ENCODE measurements around the gene CASP14.

Gene CASP14

GRCh38 chr19:15028490-15028889 lies 20.8 kb upstream of the CASP14 start:
- Histone ChIP-seq H3K4me1 (no peaks in the 10 kb centered on the region), H3K9ac (no peak overlapping the region), H3K4me2 (no peak overlapping the region), H3K4me3 (no peak overlapping the region), H4K20me1 (no peaks in the 10 kb centered on the region), H3K27ac (no peak overlapping the region), H3K27me3 (no peaks in the 10 kb centered on the region), H3K9me3 (no peaks in the 10 kb centered on the region), H3K36me3 (no peaks in the 10 kb centered on the region)
- TF ChIP-seq Cebpa-rat (IDR thresholded peaks at IDR 0.05), result no peak

- no peak overlapping the region for H3K4me2 ChIP-seq
- no peak for TF ChIP-seq Cebpa-rat (IDR thresholded peaks at IDR 0.05)
- H3K27me3 ChIP-seq, result no peaks in the 10 kb centered on the region
- no peak overlapping the region for H3K27ac ChIP-seq
- H4K20me1 ChIP-seq, result no peaks in the 10 kb centered on the region
- no peaks in the 10 kb centered on the region for H3K36me3 ChIP-seq
- no peak overlapping the region for H3K4me3 ChIP-seq
- no peaks in the 10 kb centered on the region for H3K9me3 ChIP-seq
- H3K9ac ChIP-seq, result no peak overlapping the region
- H3K4me1 ChIP-seq, result no peaks in the 10 kb centered on the region
Measured at GRCh38 chr19:15031675-15032074, 17.6 kb upstream of the CASP14 start.

- TF ChIP-seq Cebpa-rat (IDR thresholded peaks at IDR 0.05), result no peak
- Histone ChIP-seq H3K4me3 (no peak overlapping the region), H3K36me3 (no peaks in the 10 kb centered on the region), H3K4me1 (no peaks in the 10 kb centered on the region), H4K20me1 (no peaks in the 10 kb centered on the region), H3K27me3 (no peaks in the 10 kb centered on the region), H3K4me2 (no peak overlapping the region), H3K9me3 (no peaks in the 10 kb centered on the region), H3K27ac (no peak overlapping the region), H3K9ac (no peak overlapping the region)
Measured at GRCh38 chr19:15035795-15036311, 13.4 kb upstream of the CASP14 start.

GRCh38 chr19:15037586-15037985 lies 11.7 kb upstream of the CASP14 start:
- no peak overlapping the region for H3K4me2 ChIP-seq
- no peak for TF ChIP-seq Cebpa-rat (IDR thresholded peaks at IDR 0.05)

GRCh38 chr19:15038294-15038693 lies 11.0 kb upstream of the CASP14 start:
- Histone ChIP-seq H3K27ac (no peak overlapping the region), H3K4me1 (no peaks in the 10 kb centered on the region), H3K4me3 (no peak overlapping the region), H4K20me1 (no peaks in the 10 kb centered on the region), H3K9ac (no peak overlapping the region), H3K4me2 (no peak overlapping the region), H3K9me3 (no peaks in the 10 kb centered on the region), H3K36me3 (no peaks in the 10 kb centered on the region), H3K27me3 (no peaks in the 10 kb centered on the region)
- TF ChIP-seq Cebpa-rat (IDR thresholded peaks at IDR 0.05), result no peak

More at GRCh38 chr19:15037586-15037985, 11.7 kb upstream of the CASP14 start:
- Histone ChIP-seq H3K4me1 (no peaks in the 10 kb centered on the region), H3K9ac (no peak overlapping the region), H3K4me3 (no peak overlapping the region), H3K27me3 (no peaks in the 10 kb centered on the region), H3K27ac (no peak overlapping the region), H3K9me3 (no peaks in the 10 kb centered on the region), H4K20me1 (no peaks in the 10 kb centered on the region), H3K36me3 (no peaks in the 10 kb centered on the region)

GRCh38 chr19:15042003-15042402 lies 7.3 kb upstream of the CASP14 start:
- Histone ChIP-seq H3K27me3 (no peaks in the 10 kb centered on the region), H3K9ac (no peak overlapping the region), H4K20me1 (no peaks in the 10 kb centered on the region), H3K4me3 (no peak overlapping the region), H3K4me1 (no peaks in the 10 kb centered on the region), H3K9me3 (no peaks in the 10 kb centered on the region), H3K36me3 (no peaks in the 10 kb centered on the region), H3K4me2 (no peak overlapping the region), H3K27ac (no peak overlapping the region)
- no peak for TF ChIP-seq Cebpa-rat (IDR thresholded peaks at IDR 0.05)

- Histone ChIP-seq H3K9ac (no peak overlapping the region), H4K20me1 (no peaks in the 10 kb centered on the region), H3K4me3 (no peak overlapping the region), H3K9me3 (no peaks in the 10 kb centered on the region), H3K27me3 (no peaks in the 10 kb centered on the region), H3K27ac (no peak overlapping the region), H3K4me1 (no peaks in the 10 kb centered on the region), H3K4me2 (no peak overlapping the region), H3K36me3 (no peaks in the 10 kb centered on the region)
- TF ChIP-seq Cebpa-rat (IDR thresholded peaks at IDR 0.05), result no peak
Measured at GRCh38 chr19:15042826-15043225, 6.5 kb upstream of the CASP14 start.

- no peak for TF ChIP-seq Cebpa-rat (IDR thresholded peaks at IDR 0.05)
- H3K27ac ChIP-seq, result no peak overlapping the region
- H3K9me3 ChIP-seq, result no peaks in the 10 kb centered on the region
- no peak overlapping the region for H3K4me3 ChIP-seq
- H3K36me3 ChIP-seq, result no peaks in the 10 kb centered on the region
- H3K9ac ChIP-seq, result no peak overlapping the region
- H3K4me2 ChIP-seq, result no peak overlapping the region
- no peaks in the 10 kb centered on the region for H3K27me3 ChIP-seq
- H4K20me1 ChIP-seq, result no peaks in the 10 kb centered on the region
- no peaks in the 10 kb centered on the region for H3K4me1 ChIP-seq
Measured at GRCh38 chr19:15045506-15045905, 3.8 kb upstream of the CASP14 start.

- H4K20me1 ChIP-seq, result no peaks in the 10 kb centered on the region
- no peak overlapping the region for H3K4me2 ChIP-seq
- no peak overlapping the region for H3K27ac ChIP-seq
- H3K36me3 ChIP-seq, result no peaks in the 10 kb centered on the region
- H3K27me3 ChIP-seq, result no peaks in the 10 kb centered on the region
- TF ChIP-seq Cebpa-rat (IDR thresholded peaks at IDR 0.05), result no peak
- H3K4me1 ChIP-seq, result no peaks in the 10 kb centered on the region
- no peak overlapping the region for H3K4me3 ChIP-seq
- no peaks in the 10 kb centered on the region for H3K9me3 ChIP-seq
- H3K9ac ChIP-seq, result no peak overlapping the region
Measured at GRCh38 chr19:15047680-15048079, 1.6 kb upstream of the CASP14 start.

GRCh38 chr19:15048128-15048527 lies 1.2 kb upstream of the CASP14 start:
- Histone ChIP-seq H3K27me3 (no peaks in the 10 kb centered on the region), H3K4me2 (no peak overlapping the region), H3K27ac (no peak overlapping the region)

GRCh38 chr19:15050639-15051038 lies 1.4 kb downstream of the CASP14 start:
- no peaks in the 10 kb centered on the region for H4K20me1 ChIP-seq
- no peaks in the 10 kb centered on the region for H3K36me3 ChIP-seq
- no peaks in the 10 kb centered on the region for H3K27me3 ChIP-seq
- no peak overlapping the region for H3K4me3 ChIP-seq
- no peak overlapping the region for H3K27ac ChIP-seq
- H3K4me1 ChIP-seq, result no peaks in the 10 kb centered on the region
- TF ChIP-seq Cebpa-rat (IDR thresholded peaks at IDR 0.05), result no peak
- H3K4me2 ChIP-seq, result no peak overlapping the region
- no peak overlapping the region for H3K9ac ChIP-seq
- H3K9me3 ChIP-seq, result no peaks in the 10 kb centered on the region

More at GRCh38 chr19:15048128-15048527, 1.2 kb upstream of the CASP14 start:
- H3K9ac ChIP-seq, result no peak overlapping the region
- TF ChIP-seq Cebpa-rat (IDR thresholded peaks at IDR 0.05), result no peak
- H3K9me3 ChIP-seq, result no peaks in the 10 kb centered on the region
- no peaks in the 10 kb centered on the region for H3K4me1 ChIP-seq
- no peaks in the 10 kb centered on the region for H4K20me1 ChIP-seq
- H3K36me3 ChIP-seq, result no peaks in the 10 kb centered on the region
- H3K4me3 ChIP-seq, result no peak overlapping the region
